Glomerular visceral epithelial cell (primary cell): ENCODE data around the gene RUNX1.
"Not testable (repeated sequence)": the region's sequence is repeated elsewhere in the genome, so short reads cannot be mapped to it uniquely, and the experiment has no call there.

Experiments
- DNase-seq: peaks from one replicate; pipeline ENCODE4 v3.0.0-alpha.2; 2016; ENCODE audit errors: extremely low spot score

RUNX1 gene

DNA sequence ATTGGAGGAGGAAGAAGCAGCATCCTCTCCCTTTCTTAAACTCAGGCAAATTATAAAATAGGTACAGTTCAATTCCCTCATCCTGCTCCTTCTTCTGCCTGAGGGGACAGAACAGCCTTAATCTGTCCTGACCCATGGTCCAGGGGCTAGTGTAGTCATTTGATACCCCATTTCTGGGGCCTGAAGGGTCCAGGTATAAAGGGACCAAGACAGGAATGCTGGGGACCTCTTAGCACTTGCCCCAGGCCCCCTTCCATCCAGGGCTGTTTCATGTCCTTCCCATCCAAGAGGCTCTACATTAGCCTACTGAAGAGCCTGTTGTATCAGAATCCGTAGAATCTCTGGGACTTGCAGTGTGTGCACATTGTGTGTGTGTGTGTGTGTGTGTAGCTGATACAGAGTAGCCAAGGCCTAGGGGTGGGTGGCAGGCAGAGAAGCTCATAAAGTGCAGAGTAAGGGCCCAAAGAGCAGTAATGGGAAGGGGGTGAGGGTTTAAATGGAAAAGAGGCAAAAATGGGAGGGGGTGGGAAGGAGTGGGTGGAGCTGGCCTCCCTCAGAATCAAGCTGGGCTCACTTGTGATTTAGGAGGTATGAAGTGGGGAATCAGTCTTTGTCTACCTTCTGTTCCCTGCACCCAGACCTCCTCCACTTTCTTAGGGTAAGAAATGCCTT, 32.4 kb downstream of the RUNX1 start:
- DNase-seq = no peak

DNA sequence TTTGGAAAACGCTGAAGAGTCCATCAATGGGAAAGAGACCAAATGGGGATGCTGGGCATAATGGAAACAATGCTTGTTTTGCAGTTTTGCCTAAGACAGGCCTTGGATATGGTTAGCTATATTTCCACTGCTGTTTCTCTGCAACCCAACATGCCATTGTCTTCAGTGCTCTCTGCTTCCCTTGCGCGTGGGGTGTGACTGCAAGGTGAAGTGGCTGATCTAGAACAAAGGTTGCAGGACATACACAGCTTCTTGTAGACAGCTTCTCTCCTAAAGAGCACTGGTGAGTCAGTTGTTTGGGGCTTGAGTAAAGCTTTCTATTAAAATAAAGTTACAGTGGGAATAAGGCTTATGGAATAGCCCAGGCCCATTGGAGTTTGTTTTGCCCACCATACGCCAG, 33.0 kb downstream of the RUNX1 start:
- DNase-seq = no peak

DNA sequence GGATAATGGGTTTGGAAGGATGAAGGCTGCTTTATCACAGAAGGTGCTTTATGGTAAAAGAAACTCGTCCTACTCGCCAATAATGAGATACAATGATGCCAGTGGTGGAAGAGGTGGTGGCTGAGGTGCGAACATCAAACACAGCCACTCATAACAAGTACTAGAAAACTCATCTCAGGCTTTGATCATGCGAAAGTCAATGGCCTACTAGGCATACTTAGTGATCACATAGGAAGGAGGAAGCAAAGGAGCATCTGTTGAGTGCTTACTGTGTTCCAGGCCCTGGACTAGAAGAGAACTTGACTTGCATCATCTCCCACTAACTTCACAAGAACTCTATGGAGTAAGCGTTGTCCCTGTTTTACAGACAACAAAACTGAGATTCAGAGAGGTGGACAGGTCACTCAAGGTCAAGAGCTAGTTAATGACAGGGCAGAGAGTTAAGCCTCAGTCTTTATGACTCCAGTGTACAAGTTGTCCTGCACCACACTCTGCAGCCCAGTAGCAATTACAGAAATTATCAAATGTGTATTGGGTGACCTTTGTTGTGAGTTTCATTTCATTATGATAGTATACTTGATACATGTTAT, 33.6 kb downstream of the RUNX1 start:
- no peak for DNase-seq

DNA sequence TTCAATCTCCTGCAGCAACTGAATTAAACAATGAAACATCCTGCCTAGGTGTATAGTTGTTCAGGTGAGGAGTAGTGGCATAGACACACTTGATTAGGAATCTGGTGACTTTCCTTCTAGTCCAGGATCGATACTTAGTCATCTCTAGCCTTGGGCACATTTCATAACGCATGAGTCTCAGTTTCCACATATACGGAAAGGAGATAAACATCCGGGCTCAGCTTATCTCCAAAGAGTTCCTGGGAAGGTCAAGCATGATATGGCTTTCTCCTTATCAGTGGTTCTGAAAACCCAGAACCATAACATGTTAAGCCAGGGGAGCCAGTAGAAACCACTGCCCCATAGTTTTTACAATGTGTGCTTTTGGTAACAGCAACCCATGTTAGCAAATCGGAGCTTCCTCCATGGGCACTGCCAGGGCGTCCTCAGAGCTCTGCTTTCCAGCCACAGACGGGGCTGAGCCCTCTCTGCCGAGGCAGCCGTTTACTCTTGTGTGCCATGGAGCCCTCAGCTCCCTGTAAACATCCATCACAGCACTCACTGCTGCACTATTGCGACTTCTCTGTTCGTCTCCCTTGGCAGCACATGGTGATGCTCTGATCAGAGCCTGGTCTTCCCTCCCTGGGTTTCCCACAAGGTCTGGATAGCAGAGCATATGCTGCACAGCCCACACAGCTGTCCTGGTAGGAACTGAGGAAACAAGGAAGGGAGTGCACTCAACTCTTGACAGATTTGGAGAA, 34.6 kb downstream of the RUNX1 start:
- DNase-seq = no peak

DNA sequence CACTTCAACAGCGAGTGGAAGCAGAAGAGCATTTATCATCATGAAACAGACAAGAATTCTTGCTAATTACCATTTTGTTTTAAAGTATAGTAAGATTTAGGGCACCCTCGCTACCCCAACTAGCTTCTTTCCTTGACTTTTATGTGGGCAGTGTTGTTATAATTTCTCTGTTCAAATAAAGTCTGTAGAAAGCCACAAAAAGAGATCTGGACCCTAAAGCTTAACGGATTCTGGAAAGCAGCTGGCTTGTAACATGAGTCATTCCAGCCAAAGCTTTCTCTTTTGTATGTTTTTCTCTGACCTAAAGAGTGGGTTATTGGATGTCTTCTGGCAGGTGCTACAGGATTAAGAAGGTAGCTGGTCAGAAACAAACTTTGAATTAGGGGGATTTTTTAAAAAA, 37.4 kb downstream of the RUNX1 start:
- peak; percentile 9 for DNase-seq

DNA sequence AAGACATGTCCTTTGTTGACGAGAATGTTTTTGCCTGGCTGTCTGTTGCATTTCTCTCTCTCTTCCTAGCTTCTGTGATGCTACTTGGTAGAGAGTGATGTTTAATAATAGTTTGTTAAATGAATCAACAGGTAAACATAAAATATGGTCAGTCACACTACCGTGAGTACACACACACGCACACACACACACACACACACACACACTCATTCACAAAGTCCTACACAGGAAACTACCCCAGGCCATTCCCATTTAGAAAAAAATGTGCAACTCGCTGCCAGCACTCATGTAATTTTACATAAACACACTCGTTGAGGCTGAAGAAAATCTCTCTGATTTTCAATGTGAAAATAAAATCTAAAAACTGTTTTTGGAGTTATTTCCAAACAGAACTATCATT, 38.7 kb downstream of the RUNX1 start:
- DNase-seq = no peak

DNA sequence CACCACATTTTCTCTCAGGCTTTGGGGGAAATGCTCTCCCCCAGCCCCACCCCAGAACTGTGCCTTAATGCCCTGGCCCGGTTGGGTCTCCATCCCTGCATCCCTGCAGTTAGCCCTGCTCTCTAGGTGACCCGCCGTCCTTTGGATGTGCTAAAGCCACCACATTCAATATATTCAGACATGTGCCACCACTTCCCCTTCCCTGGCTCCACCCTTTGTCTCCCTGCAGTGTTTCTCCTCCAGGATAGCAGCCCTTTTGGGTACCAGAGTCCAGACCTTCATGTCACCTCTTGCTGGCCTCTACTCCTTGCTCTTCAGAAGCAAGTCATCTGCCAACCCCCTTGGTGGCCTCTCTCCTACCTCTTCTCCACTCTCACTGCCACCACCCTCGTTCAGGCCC, 41.8 kb downstream of the RUNX1 start:
- no peak for DNase-seq

DNA sequence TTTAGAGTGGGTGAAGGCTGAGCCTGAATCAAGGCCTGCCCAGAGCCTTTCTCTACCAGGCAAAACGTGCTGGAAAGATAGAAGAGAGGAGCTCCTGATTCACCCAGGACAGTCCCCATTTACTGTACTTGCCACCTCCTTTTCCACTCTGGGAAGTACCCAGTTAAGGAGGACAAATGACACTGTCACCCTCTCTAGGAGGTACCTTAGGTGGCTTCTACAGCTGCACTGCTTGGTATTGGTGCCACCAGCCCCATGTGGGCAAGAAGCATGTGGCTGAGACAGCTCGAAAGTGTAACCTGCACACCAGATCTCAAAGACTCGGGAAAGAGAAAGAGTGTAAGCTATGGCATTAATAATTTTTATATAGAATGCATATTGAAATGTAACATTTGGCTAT, 42.3 kb downstream of the RUNX1 start:
- DNase-seq = no peak

DNA sequence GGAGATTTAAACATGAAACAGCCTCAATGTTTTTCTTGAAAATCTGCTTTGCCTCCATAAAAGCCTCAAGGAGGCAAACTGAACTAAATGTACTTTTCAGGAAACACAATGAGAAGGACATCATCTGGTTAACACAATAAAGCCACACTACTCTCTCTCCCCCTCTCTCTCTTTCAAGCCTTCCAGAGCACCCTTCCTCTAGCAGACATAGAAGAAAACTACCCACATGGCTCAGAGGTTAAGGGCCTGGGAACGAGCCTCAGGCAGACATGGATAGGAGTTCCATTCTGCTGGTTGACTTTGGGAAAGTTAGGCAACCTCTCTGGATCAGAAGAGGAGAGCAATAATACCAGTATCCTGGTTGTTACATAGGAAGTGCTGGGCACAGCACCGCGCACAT, 42.9 kb downstream of the RUNX1 start:
- DNase-seq = no peak

DNA sequence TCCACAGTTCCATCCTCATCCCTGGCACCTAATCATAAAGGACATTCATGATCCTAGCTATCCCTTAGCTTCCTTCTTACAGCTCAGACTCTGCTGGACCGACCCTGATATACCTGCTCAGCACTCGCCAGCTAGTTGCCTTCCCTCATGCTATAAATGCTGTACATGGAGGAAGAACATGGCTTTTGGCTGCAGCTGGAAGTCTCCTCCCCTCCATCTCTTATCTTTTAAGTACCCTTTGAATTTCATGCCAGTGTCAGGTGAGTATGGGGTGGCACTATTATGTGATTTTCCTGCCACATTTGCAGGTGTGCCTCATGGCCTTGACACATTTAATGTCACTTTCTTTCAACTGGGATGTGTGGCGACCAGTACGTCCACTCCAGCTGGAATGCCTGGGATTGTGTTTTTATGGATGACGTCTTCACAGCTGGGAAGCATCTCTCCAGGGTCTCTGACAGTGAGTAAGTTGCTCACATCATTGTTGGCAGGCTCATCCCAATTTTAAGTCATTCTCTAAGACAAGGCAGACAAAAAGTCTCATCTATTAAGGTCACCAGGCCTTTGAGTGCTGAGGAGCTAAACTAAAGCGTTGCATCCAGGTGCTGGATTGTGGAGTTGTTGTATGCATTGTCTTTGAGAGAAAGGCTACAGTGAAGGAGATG, 43.4 kb downstream of the RUNX1 start:
- DNase-seq = no peak

DNA sequence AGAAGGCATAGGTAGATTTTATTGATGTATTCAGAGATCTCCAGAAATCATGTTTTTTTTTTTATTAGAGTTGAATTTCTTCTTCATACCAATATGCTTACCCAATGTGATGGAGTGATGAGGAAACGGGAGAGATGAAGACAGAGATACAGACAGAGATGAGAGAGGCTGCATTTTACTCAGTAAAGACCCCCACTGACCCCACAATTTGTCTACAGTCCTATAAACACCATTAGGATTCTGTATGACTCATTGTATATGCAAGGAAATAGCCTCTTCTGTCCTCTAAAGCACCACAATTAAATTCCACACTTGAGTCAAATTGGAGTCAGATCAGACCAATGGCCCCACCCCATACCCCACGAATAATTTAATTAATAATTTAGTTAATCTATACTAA, 44.0 kb downstream of the RUNX1 start:
- no peak for DNase-seq

DNA sequence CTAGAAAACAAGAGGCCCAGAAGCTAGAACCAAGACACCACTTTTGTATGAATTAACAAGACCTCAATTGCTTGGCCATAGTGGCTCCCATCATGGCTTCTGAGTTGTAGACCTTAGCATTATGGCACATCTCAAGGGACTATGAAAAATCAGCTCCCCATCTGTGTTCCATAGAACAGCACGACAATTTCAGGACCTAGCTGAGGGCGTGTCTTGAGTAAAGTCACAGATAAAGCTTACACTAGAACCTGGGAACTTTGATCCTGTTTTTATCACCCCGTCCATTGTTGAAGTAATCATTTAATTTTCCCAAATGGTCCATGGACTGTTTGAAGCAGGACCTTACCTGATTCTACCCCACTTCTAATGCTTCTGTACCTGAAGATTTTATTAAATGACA, 44.8 kb downstream of the RUNX1 start:
- DNase-seq = no peak

DNA sequence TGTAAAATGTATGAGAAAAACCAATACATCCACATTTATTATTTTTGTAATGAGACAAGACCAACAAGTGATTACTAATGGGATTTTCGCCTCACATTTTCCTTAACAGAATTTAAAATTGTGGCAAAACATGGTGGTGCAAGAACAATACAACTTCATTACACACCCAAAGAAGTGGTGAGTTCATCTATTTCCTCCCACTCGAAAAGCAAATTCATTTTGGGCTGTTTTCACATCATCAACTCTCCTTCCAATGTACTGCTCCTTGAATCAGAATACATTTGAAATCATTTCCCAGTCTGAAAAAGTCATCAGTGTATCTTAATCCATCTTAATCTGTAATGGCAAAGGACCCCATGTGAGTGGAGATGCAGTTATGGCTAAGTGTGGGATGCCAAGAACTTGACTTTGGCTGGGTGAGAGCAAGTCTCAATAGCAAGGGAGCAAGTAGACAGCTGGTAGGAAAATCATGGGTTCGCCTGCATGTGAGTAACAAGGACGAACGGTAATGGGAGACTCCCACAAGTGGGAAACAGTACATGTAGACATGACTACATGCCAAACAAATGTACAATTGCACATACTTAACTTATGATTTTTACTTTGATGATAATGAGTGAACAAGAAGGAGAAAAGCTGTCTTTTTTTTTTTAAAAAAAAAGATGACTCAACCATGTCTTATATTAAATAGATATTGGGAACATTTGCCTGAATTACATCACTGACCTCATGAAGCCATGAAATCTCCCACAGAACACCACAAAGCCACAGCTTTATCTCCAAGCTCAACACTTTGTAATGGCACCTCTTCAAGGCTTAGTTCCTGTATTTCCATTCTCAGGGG, 46.0 kb downstream of the RUNX1 start:
- DNase-seq = peak; percentile 67

DNA sequence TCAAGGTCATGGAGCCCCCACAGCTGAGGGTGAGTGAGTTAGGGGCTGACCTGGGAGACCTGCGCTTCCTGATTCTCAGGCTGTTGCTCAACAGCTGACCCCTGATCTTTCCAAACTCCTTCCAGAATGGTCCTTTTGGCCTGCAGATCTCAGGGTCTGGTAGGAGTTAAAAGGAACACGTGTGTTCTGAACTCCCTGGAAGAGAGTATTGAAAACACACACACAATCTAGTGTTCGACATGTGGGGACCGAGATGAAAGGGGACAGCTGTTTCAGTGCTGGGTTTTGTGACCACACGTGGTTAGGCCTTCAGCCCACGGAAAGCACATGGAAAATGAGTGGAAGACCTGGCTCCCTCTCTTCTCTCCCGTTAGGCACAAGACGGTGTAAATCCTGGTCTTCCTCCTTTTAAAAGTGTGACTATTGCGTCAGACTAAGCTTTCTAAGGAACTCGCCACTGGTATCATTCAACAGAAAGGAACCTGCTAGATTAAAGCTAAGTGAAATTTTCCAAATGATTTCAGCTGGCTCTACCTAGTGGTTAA, 49.6 kb downstream of the RUNX1 start:
- DNase-seq = no peak

DNA sequence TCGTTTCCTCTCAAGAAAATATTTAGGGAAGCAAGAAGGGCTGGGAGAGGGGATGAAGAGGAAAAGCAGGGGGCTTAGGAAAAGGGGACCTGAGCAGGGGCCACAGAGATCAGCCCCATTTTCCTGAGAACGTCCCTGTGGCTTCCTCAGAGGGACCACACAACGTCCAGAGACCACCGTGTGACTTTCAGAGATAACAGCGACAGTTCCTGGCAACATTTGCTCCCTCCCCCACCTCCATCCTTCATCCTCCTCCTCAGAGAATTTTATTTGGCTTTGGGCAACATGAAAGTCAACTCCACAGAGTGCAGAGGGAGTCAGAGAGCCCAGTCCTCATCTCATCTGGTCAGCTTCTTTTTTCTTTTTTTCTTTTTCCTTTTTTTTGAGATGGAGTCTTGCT, 50.9 kb downstream of the RUNX1 start:
- no peak for DNase-seq

DNA sequence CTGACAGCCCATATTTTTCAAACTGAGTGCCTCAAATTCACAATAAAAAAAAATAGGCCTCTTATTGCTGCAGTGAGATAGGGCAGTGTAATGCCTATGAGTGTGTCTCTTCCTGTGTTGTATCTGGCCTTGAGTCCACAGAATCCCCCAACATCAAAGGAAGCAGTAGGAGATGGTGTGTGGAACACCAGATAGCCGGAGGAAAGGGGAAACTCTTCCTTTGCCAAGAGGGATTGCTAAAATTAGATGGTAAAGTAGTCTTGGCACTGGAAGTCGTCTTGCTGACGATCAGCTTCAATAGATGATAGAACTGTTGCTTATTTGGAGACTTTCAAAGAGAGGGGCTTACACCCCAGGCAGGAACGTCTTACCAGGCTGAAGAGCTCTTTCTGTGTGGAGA, 51.8 kb downstream of the RUNX1 start:
- DNase-seq = no peak

DNA sequence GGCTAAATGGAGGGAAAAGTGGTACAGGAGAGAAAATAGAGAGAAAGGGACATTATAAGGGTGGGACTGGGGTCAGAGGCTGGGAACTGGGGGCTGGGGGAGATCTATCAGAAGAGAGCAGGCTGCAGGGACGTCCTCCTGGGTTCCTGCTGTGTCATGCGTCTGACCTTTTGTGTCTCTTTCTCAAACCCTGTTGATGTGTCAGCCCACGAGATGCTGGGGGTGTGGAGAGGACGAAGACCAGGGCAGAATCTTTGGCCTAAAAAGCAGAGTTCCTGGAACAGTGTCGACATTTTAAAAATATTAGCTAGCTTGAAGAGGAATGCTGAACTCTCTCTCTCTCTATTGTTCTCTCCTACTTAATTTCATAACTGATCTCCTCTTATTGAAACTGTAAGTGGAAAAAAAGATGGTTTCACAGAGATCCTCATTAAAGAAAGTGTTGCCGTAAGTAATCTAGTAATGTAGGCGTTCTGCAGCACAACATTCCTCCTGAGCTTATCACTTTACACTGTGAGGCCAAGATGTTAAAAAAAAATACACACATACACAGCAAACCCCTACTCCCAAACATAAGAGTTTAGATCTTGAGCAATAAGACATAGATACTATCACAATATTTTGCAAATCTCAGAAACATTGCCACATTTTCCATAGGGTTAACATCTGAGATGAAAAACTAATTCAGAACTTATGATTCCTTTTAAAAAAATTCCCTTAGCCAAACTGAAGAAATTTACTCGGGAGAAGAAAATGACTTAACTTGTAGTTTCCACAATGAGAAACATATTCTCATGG, 52.6 kb downstream of the RUNX1 start:
- no peak for DNase-seq

DNA sequence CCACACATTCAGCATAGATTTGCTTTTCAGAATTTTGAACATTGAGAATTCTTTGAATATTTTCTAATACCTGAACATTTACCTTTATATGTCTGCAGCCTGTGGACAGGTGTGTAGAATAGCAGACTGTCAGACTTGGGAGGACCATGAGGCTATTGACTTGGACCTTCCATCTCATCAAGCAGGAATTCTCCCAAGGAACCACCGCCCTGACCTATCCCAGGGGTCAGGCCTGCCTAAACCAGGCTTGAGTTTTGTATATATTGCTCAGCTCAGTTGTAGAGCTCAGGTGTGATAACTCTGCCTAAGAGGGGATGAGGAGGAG, 53.2 kb downstream of the RUNX1 start:
- no peak for DNase-seq

DNA sequence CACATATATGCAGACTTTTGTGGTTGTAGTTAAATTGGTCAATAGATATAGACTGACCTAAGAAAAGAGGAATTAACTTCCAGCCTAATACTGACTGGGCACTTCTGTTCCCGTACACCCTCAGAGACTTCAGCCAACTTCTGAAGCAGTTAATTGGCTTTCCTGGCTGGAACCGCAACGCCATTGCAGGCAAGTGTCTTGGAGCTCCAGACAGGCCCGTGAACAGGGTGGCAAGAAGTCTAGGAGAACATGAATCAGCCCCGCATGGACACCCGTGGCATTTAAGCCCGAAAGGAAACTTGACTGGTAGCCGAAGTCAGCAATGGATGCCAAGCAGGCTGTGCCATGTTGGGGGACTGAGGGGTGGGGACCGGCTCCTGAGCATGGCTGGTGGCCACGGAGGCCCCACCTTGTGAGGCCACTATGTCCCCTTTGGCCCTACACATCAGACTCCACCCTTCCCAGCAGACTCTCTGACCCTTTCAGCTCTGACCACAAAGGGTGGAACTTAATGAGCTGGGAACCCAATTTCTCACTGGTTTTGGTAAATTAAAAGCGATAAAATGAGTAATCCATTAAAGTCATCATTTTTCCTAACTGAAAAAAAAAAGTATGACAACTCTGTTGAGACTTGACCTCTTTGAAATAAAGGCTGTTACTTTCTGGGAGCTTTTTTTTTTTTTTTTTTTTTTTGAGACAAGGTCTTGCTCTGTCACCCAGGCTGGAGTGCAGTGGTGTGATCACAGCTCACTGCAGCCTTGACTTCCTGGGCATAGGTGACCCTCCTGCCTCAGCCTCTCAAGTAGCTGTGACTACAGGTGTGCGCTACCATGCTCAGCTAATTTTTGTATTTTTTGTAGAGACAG, 54.1 kb downstream of the RUNX1 start:
- DNase-seq = no peak

DNA sequence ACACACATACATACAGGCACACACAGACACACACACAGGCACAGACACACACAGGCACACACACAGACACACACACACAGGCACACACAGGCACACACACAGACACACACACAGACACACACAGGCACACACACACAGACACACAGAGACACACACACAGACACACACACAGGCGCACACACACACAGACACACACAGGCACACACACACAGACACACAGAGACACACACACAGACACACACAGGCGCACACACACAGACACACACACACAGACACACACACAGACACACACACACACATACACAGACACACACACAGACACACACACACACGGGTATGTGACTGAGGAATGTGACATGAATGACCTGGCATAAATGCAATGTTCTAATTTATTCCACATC, 55.6 kb downstream of the RUNX1 start:
- not testable (repeated sequence) for DNase-seq
